Measurements from ENCODE around the gene ALAS1. TPM values are rescaled to one million over a fixed set of nuclear protein-coding genes. Genes with fewer than 3 reads are reported as not detected.

The ALAS1 gene
- total RNA-seq, 1 donor from 2014 or later: 56.3 TPM

DNA sequence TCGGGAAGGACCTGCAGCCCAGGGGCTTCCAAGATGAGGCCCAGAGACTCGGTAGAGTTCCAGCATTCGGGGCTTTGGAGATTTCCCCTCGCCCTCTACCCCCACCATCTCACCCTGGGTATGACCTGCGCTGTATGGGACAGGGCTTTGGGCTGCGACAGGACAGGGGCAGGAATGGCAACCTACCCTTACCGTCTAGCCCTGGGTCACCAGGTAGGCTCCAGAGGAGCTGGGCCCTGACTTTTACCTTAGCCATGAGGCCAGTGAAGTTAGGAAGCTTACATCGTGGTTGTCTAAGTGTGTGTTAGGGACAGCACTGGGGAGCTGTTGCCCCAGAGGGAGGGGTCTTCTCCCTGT is 48.3 kb downstream of the ALAS1 start:
- peak overlapping the region; percentile 74 for H3K9ac ChIP-seq (ENCODE audit: low read length)
- no peaks in the 10 kb centered on the region for H3K9me3 ChIP-seq (ENCODE audit: insufficient read depth, low read depth, low read length)
- Mint-ChIP-seq H3K4me1 (ENCODE audit: low read depth, unreplicated experiment) (peaks cover 7% of the 10 kb centered on the region), H3K9me3 (ENCODE audit: unreplicated experiment) (peaks cover 7% of the 10 kb centered on the region), H3K27me3 (ENCODE audit: low read depth, unreplicated experiment) (no peaks in the 10 kb centered on the region), H3K4me3 (ENCODE audit: unreplicated experiment) (peak overlapping the region; percentile 77), H3K27ac (ENCODE audit: unreplicated experiment) (peak overlapping the region; percentile 75), H3K36me3 (ENCODE audit: low read depth, unreplicated experiment) (peaks cover 20% of the 10 kb centered on the region)
- H3K36me3 ChIP-seq (ENCODE audit: insufficient read depth, low read length): peaks cover 13% of the 10 kb centered on the region
- H3K79me2 ChIP-seq (ENCODE audit: insufficient read depth, low read length): peaks cover 5% of the 10 kb centered on the region
- H3K4me3 ChIP-seq (ENCODE audit: insufficient read depth, low read depth, low read length): peak overlapping the region; percentile 61
- H3K4me1 ChIP-seq (ENCODE audit: insufficient read depth, low read length): peaks cover 20% of the 10 kb centered on the region
- no peaks in the 10 kb centered on the region for H3K27me3 ChIP-seq (ENCODE audit: insufficient read depth, low read length)
- peaks cover 37% of the 10 kb centered on the region for H4K20me1 ChIP-seq (ENCODE audit: insufficient read depth, low read length)
- no peak overlapping the region for H3K27ac ChIP-seq (ENCODE audit: low read depth, low read length)
- H2AFZ ChIP-seq (ENCODE audit: low read depth, low read length): peak overlapping the region; percentile 67
- no peak for TF ChIP-seq EZH2 (IDR thresholded peaks at IDR 0.05; ENCODE audit: insufficient read depth, low read length)
- TF ChIP-seq, protein P1, sequence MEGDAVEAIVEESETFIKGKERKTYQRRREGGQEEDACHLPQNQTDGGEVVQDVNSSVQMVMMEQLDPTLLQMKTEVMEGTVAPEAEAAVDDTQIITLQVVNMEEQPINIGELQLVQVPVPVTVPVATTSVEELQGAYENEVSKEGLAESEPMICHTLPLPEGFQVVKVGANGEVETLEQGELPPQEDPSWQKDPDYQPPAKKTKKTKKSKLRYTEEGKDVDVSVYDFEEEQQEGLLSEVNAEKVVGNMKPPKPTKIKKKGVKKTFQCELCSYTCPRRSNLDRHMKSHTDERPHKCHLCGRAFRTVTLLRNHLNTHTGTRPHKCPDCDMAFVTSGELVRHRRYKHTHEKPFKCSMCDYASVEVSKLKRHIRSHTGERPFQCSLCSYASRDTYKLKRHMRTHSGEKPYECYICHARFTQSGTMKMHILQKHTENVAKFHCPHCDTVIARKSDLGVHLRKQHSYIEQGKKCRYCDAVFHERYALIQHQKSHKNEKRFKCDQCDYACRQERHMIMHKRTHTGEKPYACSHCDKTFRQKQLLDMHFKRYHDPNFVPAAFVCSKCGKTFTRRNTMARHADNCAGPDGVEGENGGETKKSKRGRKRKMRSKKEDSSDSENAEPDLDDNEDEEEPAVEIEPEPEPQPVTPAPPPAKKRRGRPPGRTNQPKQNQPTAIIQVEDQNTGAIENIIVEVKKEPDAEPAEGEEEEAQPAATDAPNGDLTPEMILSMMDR (IDR thresholded peaks at IDR 0.05; ENCODE audit: insufficient read depth, low read depth, low read length): no peak
- FAIRE-seq (no peak), DNase-seq (ENCODE audit: low read depth) (no peak)
- H3K4me2 ChIP-seq (ENCODE audit: low read length): peak overlapping the region; percentile 92

DNA sequence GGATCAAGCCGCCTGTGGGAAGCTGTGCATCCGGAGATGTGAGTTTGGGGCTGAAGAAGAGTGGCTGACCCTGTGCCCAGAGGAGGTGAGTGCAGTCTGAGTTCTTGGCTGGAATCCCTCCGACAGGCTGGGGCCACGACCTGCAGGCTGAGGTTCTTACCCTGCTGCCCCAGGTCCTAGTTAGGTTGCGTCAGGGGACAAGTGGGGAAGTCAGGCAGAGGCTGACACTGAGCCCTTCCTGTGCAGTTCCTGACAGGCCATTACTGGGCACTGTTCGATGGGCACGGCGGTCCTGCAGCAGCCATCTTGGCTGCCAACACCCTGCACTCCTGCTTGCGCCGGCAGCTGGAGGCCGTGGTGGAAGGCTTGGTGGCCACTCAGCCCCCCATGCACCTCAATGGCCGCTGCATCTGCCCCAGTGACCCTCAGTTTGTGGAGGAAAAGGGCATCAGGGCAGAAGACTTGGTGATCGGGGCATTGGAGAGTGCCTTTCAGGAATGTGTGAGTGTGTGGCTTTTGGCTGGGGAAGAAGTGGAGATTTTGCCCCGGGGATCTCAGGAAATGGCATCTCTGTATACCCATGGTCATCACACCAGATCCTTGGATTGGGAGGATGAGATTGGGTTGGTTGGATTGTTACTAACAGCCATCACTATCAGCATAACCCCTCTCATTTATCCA is 48.9 kb downstream of the ALAS1 start:
- H3K4me1 ChIP-seq (ENCODE audit: insufficient read depth, low read length): peaks cover 20% of the 10 kb centered on the region
- H4K20me1 ChIP-seq (ENCODE audit: insufficient read depth, low read length): peaks cover 44% of the 10 kb centered on the region
- peak overlapping the region; percentile 77 for H3K4me3 Mint-ChIP-seq (ENCODE audit: unreplicated experiment)
- peak overlapping the region; percentile 4 for H3K27ac Mint-ChIP-seq (ENCODE audit: unreplicated experiment)
- no peaks in the 10 kb centered on the region for H3K27me3 Mint-ChIP-seq (ENCODE audit: low read depth, unreplicated experiment)
- H2AFZ ChIP-seq (ENCODE audit: low read depth, low read length): no peak overlapping the region
- peaks cover 5% of the 10 kb centered on the region for H3K9me3 Mint-ChIP-seq (ENCODE audit: unreplicated experiment)
- peaks cover 17% of the 10 kb centered on the region for H3K36me3 ChIP-seq (ENCODE audit: insufficient read depth, low read length)
- DNase-seq (ENCODE audit: low read depth) (no peak), FAIRE-seq (no peak)
- H3K79me2 ChIP-seq (ENCODE audit: insufficient read depth, low read length): peaks cover 5% of the 10 kb centered on the region
- TF ChIP-seq, protein P1 (IDR thresholded peaks at IDR 0.05; ENCODE audit: insufficient read depth, low read depth, low read length): no peak
- TF ChIP-seq EZH2 (IDR thresholded peaks at IDR 0.05; ENCODE audit: insufficient read depth, low read length): no peak
- H3K4me2 ChIP-seq (ENCODE audit: low read length): peak overlapping the region; percentile 92
- H3K4me3 ChIP-seq (ENCODE audit: insufficient read depth, low read depth, low read length): no peak overlapping the region
- H3K9ac ChIP-seq (ENCODE audit: low read length): no peak overlapping the region
- no peaks in the 10 kb centered on the region for H3K27me3 ChIP-seq (ENCODE audit: insufficient read depth, low read length)
- H3K27ac ChIP-seq (ENCODE audit: low read depth, low read length): no peak overlapping the region
- H3K4me1 Mint-ChIP-seq (ENCODE audit: low read depth, unreplicated experiment): peaks cover 6% of the 10 kb centered on the region
- H3K36me3 Mint-ChIP-seq (ENCODE audit: low read depth, unreplicated experiment): peaks cover 20% of the 10 kb centered on the region
- no peaks in the 10 kb centered on the region for H3K9me3 ChIP-seq (ENCODE audit: insufficient read depth, low read depth, low read length)
